Stimulated activated CD4-positive, alpha-beta T cell treated with anti-CD3 and anti-CD28 coated beads, Interleukin-4, amount 100 ng/mL, for 1 hour (primary cell): Measurements from ENCODE around the gene NAPSA.

Experiments used
- DNase-seq: peaks from one replicate; pipeline ENCODE4 v3.0.0-alpha.2; 2020

NAPSA gene

DNA sequence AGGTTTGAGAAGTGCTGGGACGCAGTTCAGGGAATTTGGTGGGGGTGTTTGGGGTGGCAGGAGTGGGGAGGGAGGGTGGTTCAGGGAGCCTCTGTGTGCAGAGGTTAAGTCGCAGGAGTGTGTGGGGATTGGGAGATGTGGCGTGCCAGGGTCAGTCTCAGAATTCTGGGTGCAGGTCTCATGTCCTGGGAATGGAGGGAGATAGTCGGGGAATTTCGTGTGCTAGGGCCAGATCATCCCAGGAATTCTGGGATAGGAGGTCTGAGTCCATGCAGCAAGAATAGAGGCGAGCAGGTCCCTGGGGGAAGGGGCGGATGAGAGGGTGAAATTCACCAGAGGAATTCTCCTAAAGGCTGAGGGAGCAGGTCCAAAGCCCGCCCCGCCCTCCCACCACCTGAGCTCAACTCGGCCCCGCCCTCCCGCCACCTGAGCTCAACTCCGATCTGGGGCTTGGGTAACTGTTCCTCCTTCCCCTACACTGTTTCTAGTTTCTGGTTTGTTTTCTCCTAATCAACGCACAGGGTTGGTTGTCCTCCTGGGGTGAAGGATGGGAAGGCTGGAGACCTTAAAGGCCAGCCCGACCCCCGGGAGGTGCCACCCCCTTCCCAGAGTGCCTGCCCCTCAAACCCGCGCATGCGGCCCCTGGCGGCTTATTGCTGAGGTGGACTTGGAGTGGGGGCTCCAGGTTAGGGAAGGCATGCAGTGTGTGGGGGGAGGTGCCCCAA lies 51.5 kb downstream of the NAPSA start:
- no peak for DNase-seq

DNA sequence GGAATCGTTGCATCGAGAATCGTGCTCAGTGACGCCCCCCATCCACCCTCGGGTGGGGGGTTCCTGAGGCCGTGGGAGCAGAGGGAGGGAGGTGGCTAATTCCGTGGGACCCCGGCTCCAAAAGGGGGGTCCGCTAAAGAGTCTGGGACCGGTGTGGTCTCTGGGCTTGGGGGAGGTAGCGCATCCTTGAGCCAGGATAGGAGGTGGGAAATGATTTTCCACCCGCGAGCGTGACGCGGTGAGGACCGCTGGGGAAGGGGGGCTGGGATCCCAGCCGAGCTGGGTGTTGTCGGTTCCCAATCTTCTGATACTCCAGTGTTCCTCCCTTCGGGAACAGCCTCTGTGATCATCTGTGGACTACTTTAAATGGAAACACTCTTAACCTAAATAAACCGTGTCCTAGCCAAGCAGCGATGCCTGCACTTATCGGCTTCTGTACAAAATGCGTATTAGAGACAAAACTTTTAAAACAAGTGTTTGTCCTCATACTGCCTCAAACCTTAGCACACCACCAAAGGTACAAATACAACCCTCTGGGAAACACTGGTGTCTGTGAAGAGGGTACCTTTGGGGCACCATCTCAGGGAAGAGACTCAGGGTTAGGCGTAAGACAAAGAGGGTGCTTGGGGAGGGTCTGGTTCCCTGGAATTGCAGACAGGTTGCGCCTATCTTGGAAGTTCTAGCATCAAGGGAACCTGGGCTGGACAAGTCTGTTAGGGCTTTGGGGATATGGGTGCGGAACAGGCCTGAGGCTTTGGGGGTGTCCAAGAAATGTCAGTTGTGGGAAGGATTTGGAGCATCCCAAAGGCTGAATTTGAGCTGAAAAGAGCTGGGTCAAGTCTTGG lies 52.2 kb downstream of the NAPSA start:
- DNase-seq = no peak

DNA sequence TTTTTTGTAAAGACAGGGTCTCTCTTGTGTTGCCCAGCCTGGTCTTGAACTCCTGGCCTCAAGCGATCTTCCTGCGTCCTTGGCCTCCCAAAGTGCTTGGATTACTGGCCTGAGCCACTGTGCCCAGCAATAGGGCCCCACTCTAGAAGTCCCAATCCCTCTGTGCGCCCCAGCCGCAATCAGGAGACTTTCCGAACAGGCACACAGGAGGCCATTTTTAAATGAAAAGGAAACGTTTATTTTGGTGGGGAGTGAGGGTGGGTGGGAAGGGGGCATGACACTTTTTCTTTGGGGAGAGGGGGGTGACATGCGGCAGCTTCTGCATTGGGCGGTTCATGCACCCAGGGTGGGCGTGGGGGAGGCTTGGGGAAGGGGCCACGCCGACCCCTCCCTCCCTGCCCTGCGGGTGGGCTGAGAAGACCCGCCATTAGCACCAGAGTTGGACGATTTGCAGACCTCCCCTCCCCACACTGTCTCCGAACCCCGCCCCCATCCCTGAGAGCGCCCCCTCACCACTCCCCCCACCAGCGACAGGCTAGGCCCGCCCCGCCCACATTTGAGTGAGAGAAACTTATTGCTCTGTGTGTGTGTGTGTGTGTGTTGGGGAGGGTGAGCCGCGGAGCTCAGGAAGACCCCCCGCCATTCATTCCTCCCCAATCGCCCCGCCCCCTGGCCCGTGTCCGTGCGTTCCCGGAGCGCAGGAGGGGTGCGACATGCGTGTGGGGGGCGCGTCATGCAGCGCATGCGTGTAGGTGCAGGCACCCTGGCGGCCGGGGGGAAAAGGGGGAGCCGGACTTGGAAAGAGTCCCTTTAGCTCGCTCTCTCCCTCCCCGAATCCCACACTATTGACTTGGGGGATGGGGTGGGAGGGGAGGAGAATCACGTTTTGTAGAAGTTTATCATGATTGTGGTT lies 53.5 kb downstream of the NAPSA start:
- no peak for DNase-seq

DNA sequence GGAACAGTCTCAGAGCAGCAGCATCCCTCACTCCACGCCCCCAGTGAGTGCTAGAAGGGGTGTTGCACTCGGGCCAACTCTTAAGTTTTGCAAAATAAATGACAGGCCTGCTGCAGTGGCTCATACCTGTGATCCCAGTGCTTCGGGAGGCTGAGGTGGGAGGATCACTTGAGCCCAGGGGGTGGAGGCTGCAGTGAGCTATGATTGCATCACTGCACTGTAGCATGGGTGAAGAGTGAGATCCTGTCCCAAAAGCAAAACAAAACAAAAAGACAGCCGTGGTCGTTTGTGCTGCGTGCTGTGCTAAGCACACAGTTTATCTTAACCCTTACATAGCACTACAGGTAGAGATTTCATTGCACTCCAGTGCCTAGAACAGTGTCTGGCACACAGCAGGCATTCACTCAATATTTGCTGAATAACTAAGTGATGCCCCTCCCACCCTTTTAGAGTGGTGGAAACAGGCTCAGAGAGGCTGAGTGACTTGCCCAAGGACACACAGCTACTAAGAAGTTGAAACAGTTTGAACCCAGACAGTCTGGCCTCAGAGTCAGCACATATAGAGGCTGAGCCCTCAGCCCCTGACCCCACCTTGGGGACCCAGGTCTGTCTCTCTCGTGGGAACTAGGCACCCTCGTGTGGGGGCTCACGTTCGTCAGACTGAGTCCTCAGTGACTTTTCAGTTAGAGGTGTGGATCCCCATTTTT lies 54.5 kb downstream of the NAPSA start:
- DNase-seq = no peak

DNA sequence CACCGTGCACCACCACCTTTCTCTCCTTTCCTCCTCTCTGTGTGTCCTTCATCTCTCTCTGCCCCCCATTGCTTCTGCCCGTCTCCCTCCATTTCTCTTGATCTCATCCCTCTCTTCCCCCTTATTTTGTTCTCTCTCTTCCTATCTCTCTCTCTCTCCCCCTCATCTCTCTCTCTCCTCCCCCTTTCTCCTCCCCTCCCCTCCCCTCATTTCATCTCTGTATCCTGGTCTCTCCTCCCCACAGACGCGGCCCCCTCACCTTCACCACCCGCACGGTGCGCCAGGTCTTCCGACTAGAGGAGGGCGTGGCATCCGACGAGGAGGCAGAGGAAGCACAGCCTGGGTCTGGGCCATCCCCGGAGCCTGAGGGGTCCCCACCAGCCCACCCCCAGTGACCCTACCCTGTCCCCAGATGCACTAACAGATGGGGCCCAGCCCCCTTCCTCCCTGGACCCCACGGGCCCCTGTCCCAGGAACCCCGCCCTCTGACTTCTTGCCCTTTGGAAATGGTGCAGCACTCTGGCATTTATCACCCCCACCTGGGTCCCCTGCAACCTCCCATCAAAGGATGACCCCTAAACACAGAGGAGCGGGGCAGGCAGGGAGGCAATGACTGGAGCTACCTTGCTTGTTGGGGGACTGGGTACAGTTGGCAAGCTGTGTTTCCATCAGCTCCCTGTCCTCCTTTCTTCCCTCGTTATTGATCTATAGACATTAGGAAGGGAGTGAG lies 55.9 kb downstream of the NAPSA start:
- DNase-seq = no peak

DNA sequence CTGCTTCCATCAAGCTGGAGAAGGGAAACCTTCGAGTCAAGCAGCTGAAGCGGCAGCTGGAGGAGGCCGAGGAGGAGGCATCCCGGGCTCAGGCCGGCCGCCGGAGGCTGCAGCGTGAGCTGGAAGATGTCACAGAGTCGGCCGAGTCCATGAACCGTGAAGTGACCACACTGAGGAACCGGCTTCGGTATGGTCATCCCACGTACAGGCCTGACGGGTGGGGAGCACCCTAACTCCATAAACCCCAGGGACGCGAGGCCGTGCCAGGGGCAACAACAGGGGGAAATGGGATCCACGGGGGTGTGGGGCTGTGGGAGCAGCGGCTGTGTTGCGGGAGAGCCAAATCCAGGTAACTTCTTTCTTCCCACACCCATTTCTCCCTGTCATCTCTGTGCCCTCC lies 56.4 kb downstream of the NAPSA start:
- DNase-seq = no peak
